T-helper 17 cell (primary cell): ENCODE data around the gene MCEMP1. TPM values are rescaled to one million over a fixed set of nuclear protein-coding genes. Genes with fewer than 3 reads are reported as not detected.
A peak's percentile ranks its signal among the peaks of the same experiment; 100 is the strongest.

Experiments
- ATAC-seq: fragments of 150-1000 bp; cut with Tn5 transposase; 2 replicates; pipeline ENCODE4 v1.10.0; 2021; ENCODE audit warnings: mild to moderate bottlenecking, moderate library complexity
- DNase-seq, 3 donors: peaks; one replicate each; pipeline versions ENCODE4 v3.0.0 to v3.0.0-alpha.2; 2020 to 2021
- H3K9me3 ChIP-seq: one replicate; pipeline ENCODE4 v1.7.0; 2013; ENCODE audit warnings: low read length, mild to moderate bottlenecking; ENCODE audit not compliant: control insufficient read depth, poor library complexity, severe bottlenecking
- H3K27ac Mint-ChIP-seq: one replicate; pipeline ENCODE4 v1.8.0; 2022; ENCODE audit warnings: mild to moderate bottlenecking, moderate library complexity, mixed read lengths
- H3K27me3 Mint-ChIP-seq: one replicate; pipeline ENCODE4 v1.8.0; 2022; ENCODE audit warnings: mixed read lengths
- H3K36me3 Mint-ChIP-seq: one replicate; pipeline ENCODE4 v1.8.0; 2022; ENCODE audit warnings: low read depth, mixed read lengths
- H3K4me1 Mint-ChIP-seq: one replicate; pipeline ENCODE4 v1.8.0; 2022; ENCODE audit warnings: mild to moderate bottlenecking, mixed read lengths
- H3K4me3 Mint-ChIP-seq: one replicate; pipeline ENCODE4 v1.8.0; 2022; ENCODE audit warnings: mild to moderate bottlenecking, moderate library complexity, mixed read lengths
- total RNA-seq, 4 donors: library from RNA in 2 of 4; stranded (reverse) in 2 of 4; gene quantifications; one replicate each; pipeline ENCODE4 v1.2.3 and lab custom pipeline; 2022 to 2026

The MCEMP1 gene
- total RNA-seq, 2 donors from 2014 or later = 0.52 to 0.68 TPM

- peaks cover 5% of the 10 kb centered on the region for H3K27me3 Mint-ChIP-seq
- H3K27ac Mint-ChIP-seq = peak overlapping the region; percentile 85
- no peaks in the 10 kb centered on the region for H3K9me3 ChIP-seq
- DNase-seq (no peak), ATAC-seq (no peak)
- H3K4me3 Mint-ChIP-seq = peak overlapping the region; percentile 95
- no peaks in the 10 kb centered on the region for H3K36me3 Mint-ChIP-seq
- H3K4me1 Mint-ChIP-seq = peaks cover 35% of the 10 kb centered on the region
Measured at GRCh38 chr19:7682175-7682855, 5.4 kb downstream of the MCEMP1 start.

DNA sequence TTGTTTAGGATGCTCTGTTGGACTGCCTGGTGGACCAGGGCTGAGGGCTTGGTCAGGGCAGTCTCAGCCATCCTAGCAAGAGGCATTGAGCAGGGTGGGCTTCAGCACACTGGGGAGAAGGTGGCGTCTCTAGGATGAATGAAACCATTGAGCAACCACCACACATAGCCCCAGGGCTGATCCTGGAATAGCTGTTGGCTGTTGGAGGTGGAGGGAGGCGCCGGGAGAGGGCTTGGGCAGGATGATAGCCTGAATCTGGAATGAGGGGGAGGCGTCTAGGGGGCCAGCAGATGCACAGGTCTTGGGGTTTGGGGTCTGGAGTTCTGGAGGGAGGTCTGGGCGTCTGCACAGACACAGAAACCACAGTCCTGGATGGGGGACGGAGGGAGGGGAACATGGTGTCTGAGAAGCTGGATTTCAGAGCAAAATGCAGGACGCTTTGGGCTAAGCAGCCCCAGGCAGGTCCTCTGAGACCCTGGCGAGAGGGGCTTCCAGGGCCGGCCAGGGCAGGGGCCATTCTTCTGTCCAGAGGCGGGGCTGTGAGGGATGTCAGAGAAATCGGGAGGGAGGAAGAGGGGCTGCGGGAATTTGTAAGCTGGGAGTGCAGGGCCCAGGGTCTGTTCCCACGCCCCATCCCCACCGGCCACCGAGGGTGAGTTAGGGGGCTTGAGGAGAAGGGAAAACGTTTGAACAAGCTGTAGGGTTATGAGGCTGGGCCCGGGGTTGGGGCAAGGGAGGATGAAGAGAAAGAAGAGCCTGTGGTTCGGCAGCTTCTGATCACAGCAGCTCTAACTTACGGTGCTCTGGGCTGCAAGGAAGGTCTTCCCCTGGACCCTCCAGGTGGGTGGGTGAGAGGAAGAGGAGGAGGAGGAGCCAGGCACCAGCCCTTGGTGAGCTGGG, 8.9 kb downstream of the MCEMP1 start:
- H3K27ac Mint-ChIP-seq = peak overlapping the region; percentile 56
- no peaks in the 10 kb centered on the region for H3K9me3 ChIP-seq
- no peak for ATAC-seq
- no peaks in the 10 kb centered on the region for H3K36me3 Mint-ChIP-seq
- no peak overlapping the region for H3K4me3 Mint-ChIP-seq
- DNase-seq = no peak
- peaks cover 14% of the 10 kb centered on the region for H3K4me1 Mint-ChIP-seq
- no peaks in the 10 kb centered on the region for H3K27me3 Mint-ChIP-seq

- no peaks in the 10 kb centered on the region for H3K27me3 Mint-ChIP-seq
- peaks cover 7% of the 10 kb centered on the region for H3K4me1 Mint-ChIP-seq
- no peak for DNase-seq
- ATAC-seq = no peak
- no peaks in the 10 kb centered on the region for H3K36me3 Mint-ChIP-seq
- H3K4me3 Mint-ChIP-seq = no peak overlapping the region
- H3K9me3 ChIP-seq = no peaks in the 10 kb centered on the region
- H3K27ac Mint-ChIP-seq = no peak overlapping the region
Measured at GRCh38 chr19:7687177-7687576, 10.3 kb downstream of the MCEMP1 start.

GRCh38 chr19:7689165-7689564, 12.3 kb downstream of the MCEMP1 start:
- H3K4me1 Mint-ChIP-seq = peaks cover 7% of the 10 kb centered on the region
- DNase-seq (no peak), ATAC-seq (no peak)
- H3K4me3 Mint-ChIP-seq = no peak overlapping the region
- H3K9me3 ChIP-seq = no peaks in the 10 kb centered on the region
- H3K36me3 Mint-ChIP-seq = no peaks in the 10 kb centered on the region
- no peaks in the 10 kb centered on the region for H3K27me3 Mint-ChIP-seq
- H3K27ac Mint-ChIP-seq = no peak overlapping the region

DNA sequence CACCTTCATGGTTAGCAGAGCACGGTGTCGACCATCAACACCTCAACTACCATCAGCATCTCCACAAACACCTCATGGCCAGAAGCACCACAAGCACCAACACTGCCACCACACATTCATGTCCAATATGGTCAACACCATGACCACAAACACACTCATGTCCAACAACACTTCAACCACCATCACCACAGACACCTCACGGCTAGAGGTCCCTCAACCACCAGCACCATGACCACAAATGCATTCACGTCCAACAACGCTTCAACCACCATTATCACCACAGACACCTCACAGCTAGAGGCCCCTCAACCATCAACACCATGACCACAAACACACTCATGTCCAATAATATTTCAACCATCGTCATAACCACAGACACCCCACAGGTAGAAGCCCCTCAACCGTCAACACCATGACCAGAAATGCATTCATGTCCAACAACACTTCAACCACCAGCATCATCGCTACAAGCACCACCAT, 13.9 kb downstream of the MCEMP1 start:
- no peak overlapping the region for H3K4me3 Mint-ChIP-seq
- no peak for ATAC-seq
- DNase-seq = no peak
- H3K9me3 ChIP-seq = no peaks in the 10 kb centered on the region
- no peak overlapping the region for H3K27ac Mint-ChIP-seq
- no peaks in the 10 kb centered on the region for H3K36me3 Mint-ChIP-seq
- H3K4me1 Mint-ChIP-seq = peaks cover 3% of the 10 kb centered on the region
- H3K27me3 Mint-ChIP-seq = no peaks in the 10 kb centered on the region

DNA sequence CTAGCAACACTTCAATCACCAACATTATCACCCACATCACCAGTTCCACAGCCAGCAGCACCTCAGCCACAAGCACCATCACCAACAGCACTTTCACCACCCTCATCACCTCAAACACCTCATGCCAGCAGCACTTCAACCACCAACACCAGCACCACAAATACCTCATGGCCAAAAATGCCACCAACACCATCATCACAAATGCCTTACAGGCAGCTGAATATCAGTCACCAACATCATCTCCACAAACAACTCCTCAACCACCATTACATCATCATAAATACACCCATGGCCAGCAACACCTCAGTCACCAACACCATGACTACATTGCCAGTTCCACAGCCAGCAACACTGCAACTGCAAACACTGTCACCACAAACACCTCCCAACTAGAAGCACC, 14.6 kb downstream of the MCEMP1 start:
- H3K27me3 Mint-ChIP-seq = no peaks in the 10 kb centered on the region
- H3K36me3 Mint-ChIP-seq = no peaks in the 10 kb centered on the region
- H3K27ac Mint-ChIP-seq = no peak overlapping the region
- H3K4me1 Mint-ChIP-seq = no peaks in the 10 kb centered on the region
- DNase-seq = no peak
- no peak for ATAC-seq
- H3K4me3 Mint-ChIP-seq = no peak overlapping the region
- H3K9me3 ChIP-seq = no peaks in the 10 kb centered on the region

- H3K36me3 Mint-ChIP-seq = no peaks in the 10 kb centered on the region
- no peaks in the 10 kb centered on the region for H3K9me3 ChIP-seq
- ATAC-seq (no peak), DNase-seq (no peak)
- no peaks in the 10 kb centered on the region for H3K4me1 Mint-ChIP-seq
- no peak overlapping the region for H3K27ac Mint-ChIP-seq
- H3K27me3 Mint-ChIP-seq = peaks cover 3% of the 10 kb centered on the region
- no peak overlapping the region for H3K4me3 Mint-ChIP-seq
Measured at GRCh38 chr19:7692417-7693088, 15.7 kb downstream of the MCEMP1 start.

- ATAC-seq (peak; percentile 37), DNase-seq (no peak)
- Mint-ChIP-seq H3K27me3 (peaks cover 15% of the 10 kb centered on the region), H3K36me3 (no peaks in the 10 kb centered on the region), H3K4me3 (no peak overlapping the region), H3K4me1 (peaks cover 4% of the 10 kb centered on the region), H3K27ac (no peak overlapping the region)
- no peaks in the 10 kb centered on the region for H3K9me3 ChIP-seq
Measured at GRCh38 chr19:7694499-7694898, 17.6 kb downstream of the MCEMP1 start.

DNA sequence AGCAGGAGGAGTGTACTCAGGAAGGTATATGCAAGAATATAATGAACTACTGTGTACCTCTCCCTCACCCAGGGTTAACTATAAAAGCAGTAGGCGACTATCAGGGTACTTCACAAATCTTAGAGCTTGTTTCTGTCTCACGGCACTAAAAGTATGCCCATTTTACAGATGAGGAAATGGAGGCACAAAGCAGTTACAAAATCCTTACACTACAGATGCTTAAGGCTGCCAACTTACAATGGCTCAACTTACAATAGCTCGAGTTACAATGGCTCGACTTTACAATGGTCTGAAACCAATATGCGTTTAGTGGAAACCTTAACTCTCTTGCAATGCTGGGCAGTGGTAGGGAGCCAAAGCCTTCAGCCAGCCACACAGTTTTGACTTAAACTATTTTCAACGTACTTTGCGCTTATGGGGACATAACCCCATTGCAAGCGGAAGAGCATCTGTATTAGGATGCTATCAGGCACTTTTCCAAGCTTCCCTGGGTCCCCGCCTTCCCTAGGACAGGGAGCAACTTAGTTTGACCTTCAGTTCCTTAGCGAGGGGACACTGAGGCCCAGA, 20.9 kb downstream of the MCEMP1 start:
- Mint-ChIP-seq H3K36me3 (peaks cover 2% of the 10 kb centered on the region), H3K27me3 (peaks cover 17% of the 10 kb centered on the region), H3K4me1 (peaks cover 12% of the 10 kb centered on the region), H3K27ac (no peak overlapping the region), H3K4me3 (no peak overlapping the region)
- no peaks in the 10 kb centered on the region for H3K9me3 ChIP-seq
- no peak for ATAC-seq
- no peak for DNase-seq

DNA sequence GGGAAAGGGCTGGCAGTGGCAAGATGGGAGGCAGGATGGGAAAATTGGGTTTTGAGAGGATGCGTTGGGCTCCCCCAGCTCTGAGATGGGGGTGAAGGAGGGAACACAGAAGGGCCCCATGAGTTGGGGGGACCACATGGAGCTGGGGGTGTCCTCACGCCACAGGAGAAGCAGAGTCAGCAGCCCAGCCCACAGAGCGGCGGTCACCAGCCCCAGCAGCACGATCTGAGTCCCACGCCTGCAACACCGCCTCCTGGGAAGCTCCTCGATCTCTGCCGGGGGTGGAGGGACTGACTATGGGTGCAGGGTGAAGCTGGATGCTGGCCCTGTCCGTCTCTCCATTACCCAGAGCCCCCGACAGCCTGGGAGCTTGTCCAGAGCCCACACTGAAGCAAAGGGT, 21.7 kb downstream of the MCEMP1 start:
- Mint-ChIP-seq H3K4me3 (no peak overlapping the region), H3K36me3 (peaks cover 2% of the 10 kb centered on the region), H3K27me3 (peaks cover 17% of the 10 kb centered on the region), H3K4me1 (peaks cover 13% of the 10 kb centered on the region), H3K27ac (peak overlapping the region; percentile 57)
- DNase-seq (no peak), ATAC-seq (no peak)
- H3K9me3 ChIP-seq = no peaks in the 10 kb centered on the region

- Mint-ChIP-seq H3K27ac (peak overlapping the region; percentile 57), H3K4me1 (peaks cover 16% of the 10 kb centered on the region), H3K4me3 (no peak overlapping the region), H3K27me3 (peaks cover 17% of the 10 kb centered on the region), H3K36me3 (peaks cover 2% of the 10 kb centered on the region)
- DNase-seq (no peak), ATAC-seq (no peak)
- no peaks in the 10 kb centered on the region for H3K9me3 ChIP-seq
Measured at GRCh38 chr19:7699003-7699402, 22.1 kb downstream of the MCEMP1 start.

- H3K9me3 ChIP-seq = no peaks in the 10 kb centered on the region
- no peak for DNase-seq
- Mint-ChIP-seq H3K27me3 (peaks cover 17% of the 10 kb centered on the region), H3K36me3 (peaks cover 2% of the 10 kb centered on the region), H3K4me1 (peaks cover 18% of the 10 kb centered on the region), H3K27ac (peak overlapping the region; percentile 57), H3K4me3 (peak overlapping the region; percentile 33)
- ATAC-seq = no peak
Measured at GRCh38 chr19:7699417-7700401, 22.8 kb downstream of the MCEMP1 start.
